NCI-H2196 (cell line): ENCODE data around the gene ABCC6.
"Not testable (repeated sequence)": the region's sequence is repeated elsewhere in the genome, so short reads cannot be mapped to it uniquely, and the experiment has no call there.

Experiments used
- DNase-seq: peaks from one replicate; lab custom pipeline; 2025; ENCODE audit not compliant: unreplicated experiment; lab: John Stamatoyannopoulos, UW

Gene ABCC6

DNA sequence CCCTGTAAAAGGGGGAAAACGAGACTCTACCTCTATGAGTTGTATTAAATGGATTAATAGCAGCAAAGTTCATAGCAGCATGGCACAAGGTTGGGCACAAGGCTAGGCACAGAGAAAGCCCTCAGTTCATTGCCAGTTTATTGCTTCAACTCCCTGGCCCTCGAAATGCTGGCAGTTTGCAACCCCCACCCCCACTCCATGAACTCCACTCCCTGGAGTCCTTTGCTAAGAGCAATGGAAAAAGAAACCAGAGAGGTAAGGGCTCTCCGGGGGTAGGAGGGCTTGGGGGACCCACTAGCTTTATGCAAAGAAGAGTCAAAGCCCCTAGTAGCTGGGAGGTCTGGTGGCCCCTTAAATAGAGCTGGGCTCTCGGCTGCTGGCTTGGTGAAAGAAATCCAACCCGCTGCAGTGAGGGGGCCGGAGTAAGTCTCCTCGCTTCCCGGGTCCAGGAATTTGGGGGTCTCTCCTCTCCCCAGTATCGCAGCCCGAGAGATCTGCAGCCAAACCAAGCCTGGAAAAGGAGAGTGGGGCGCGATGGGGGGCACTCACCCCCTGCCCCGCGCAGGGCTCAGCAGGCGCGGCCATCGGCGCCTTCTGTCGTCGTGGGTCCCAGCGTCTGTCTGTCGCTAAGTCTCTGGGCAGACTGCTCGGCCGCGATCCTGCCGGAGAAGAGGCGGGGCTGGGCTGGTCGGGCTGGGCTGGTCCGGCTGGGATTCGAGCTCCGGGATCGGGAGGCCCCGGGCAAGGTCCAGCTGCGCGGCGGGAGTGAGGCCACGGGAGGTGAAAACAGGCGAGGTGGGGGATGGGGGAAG lies at the start of gene ABCC6:
Gene ABCC6, minus strand, starts transcription at position 645 of the 812 bp plus-strand sequence. Its CDS starts 60 bp downstream, at position 585.
- DNase-seq = not testable (repeated sequence)

GRCh38 chr16:16272573-16273221 lies 49.4 kb upstream of the ABCC6 start:
- DNase-seq = not testable (repeated sequence)

- DNase-seq = not testable (repeated sequence)
These were observed 48.4 kb upstream of the ABCC6 start for GRCh38 chr16:16271658-16272057.

DNA sequence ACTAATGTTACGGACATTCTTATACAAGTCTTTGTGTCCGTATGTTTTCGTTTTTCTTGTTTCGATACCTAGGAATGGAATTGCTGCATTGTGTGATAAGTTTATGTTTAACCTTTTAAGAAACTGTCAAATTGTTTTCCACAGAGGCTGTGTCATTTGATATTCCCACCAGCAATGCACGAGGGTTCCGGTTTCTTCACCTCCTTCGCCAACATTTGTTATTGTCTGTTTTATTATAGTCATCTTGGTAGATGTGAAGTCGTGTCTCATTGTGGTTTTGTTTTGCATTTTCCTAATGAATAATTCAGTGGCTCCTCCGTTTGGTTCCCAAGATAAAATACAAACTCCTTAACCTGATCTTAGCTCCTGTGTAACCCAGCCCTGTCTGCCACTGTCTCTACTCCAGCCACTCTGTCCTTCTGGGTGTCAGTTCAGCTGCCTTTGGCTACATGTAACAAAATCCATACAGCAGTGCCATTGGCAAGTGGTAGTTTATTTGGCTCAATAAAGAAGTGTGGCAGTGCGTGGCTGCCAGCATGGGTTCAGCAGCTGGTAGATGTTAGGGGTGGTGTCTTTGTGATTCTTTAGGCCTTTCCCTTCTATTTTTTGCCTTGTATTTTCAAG lies 45.0 kb upstream of the ABCC6 start:
- DNase-seq = not testable (repeated sequence)

DNA sequence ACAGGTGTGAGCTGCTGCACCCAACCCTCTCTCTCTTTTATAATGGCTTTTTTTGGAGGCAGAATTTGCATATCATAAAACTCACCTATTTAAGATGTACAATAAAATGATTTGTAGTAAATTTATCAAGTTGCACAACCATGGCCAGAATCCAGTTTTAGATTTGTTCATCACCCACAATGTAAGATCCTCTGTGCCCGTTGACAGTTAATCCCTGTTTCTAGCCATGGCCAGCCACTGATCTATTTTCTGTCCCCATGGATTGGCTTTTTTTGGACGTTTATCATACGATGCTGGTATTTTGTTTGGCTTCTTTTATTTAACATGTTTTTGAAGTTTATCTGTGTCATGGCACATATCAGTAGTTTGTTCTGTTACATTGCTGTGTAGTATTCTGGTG lies 44.4 kb upstream of the ABCC6 start:
- DNase-seq = not testable (repeated sequence)

DNA sequence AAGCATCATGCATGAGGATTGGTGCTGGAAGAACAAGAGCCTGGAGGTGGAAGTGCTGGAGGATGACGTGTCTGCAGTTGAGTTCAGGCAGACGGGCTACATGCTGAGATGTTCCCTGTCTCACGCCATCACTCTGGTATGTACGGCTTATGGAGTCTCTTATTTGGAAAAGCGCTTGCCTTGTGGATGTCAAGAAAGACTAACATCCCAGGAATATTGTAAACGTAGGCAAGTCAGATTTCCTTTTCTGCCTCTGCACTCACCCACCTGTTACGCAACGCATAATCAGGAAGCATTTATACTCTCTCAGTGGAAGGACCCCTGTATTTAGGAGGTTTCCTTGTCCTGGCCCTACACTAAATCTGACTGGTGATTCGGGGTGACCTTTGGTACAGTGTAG lies 41.8 kb upstream of the ABCC6 start:
- not testable (repeated sequence) for DNase-seq

- not testable (repeated sequence) for DNase-seq
These were observed 40.7 kb upstream of the ABCC6 start for GRCh38 chr16:16263947-16264346.

GRCh38 chr16:16262954-16263555 lies 39.8 kb upstream of the ABCC6 start:
- DNase-seq = not testable (repeated sequence)

DNA sequence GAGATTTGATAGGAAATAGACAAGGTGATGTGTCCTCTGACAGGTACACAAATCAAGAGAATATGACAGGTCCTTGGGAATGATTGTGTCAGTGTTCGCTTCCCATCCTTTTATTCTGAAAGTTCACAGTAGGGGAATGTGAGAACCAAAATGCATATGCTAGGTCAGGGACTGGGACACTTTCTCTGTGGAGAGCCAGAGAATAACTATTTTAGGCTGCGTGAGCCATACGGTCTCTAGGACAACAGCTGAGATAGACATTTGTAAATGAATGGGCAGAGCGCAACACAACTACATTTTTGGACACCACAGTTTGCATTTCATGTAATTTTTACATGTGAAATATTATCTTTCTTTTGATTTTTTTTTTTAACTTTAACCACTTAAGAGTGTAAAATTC lies 36.7 kb upstream of the ABCC6 start:
- DNase-seq = not testable (repeated sequence)

- DNase-seq = not testable (repeated sequence)
These were observed 35.5 kb upstream of the ABCC6 start for GRCh38 chr16:16258822-16259221.

GRCh38 chr16:16257301-16257923 lies 34.1 kb upstream of the ABCC6 start:
- DNase-seq = not testable (repeated sequence)

- not testable (repeated sequence) for DNase-seq
These were observed 29.1 kb upstream of the ABCC6 start for GRCh38 chr16:16252377-16252776.

- DNase-seq = not testable (repeated sequence)
These were observed 26.5 kb upstream of the ABCC6 start for GRCh38 chr16:16249621-16250330.

GRCh38 chr16:16247439-16247838 lies 24.1 kb upstream of the ABCC6 start:
- DNase-seq = not testable (repeated sequence)

- DNase-seq = not testable (repeated sequence)
These were observed 23.4 kb upstream of the ABCC6 start for GRCh38 chr16:16246578-16247262.

- not testable (repeated sequence) for DNase-seq
These were observed 20.6 kb upstream of the ABCC6 start for GRCh38 chr16:16243886-16244285.

- not testable (repeated sequence) for DNase-seq
These were observed 17.4 kb upstream of the ABCC6 start for GRCh38 chr16:16240667-16241066.

GRCh38 chr16:16237738-16238137 lies 14.4 kb upstream of the ABCC6 start:
- DNase-seq = not testable (repeated sequence)

GRCh38 chr16:16237071-16237470 lies 13.8 kb upstream of the ABCC6 start:
- not testable (repeated sequence) for DNase-seq

- not testable (repeated sequence) for DNase-seq
These were observed 9.4 kb upstream of the ABCC6 start for GRCh38 chr16:16232692-16233061.
